GM21786 (cell line): ENCODE measurements around the gene DDX52.

Source experiments
- ATAC-seq: cut with Tn5 transposase; IDR thresholded peaks from one replicate; pipeline ENCODE4 v1.9.1; 2021; ENCODE audit not compliant: unreplicated experiment

The DDX52 gene

GRCh38 chr17:37585066-37585465 lies 58.2 kb downstream of the DDX52 start:
- no peak for ATAC-seq

GRCh38 chr17:37576281-37576680 lies 67.0 kb downstream of the DDX52 start:
- no peak for ATAC-seq

GRCh38 chr17:37574427-37574826 lies 68.8 kb downstream of the DDX52 start:
- no peak for ATAC-seq

GRCh38 chr17:37571674-37572073 lies 71.6 kb downstream of the DDX52 start:
- no peak for ATAC-seq

- no peak for ATAC-seq
These were observed 72.6 kb downstream of the DDX52 start for GRCh38 chr17:37570527-37571093.

GRCh38 chr17:37568350-37569053 lies 74.7 kb downstream of the DDX52 start:
- ATAC-seq: no peak

- no peak for ATAC-seq
These were observed 75.7 kb downstream of the DDX52 start for GRCh38 chr17:37567538-37567937.

- ATAC-seq: no peak
These were observed 76.1 kb downstream of the DDX52 start for GRCh38 chr17:37567137-37567536.

GRCh38 chr17:37564252-37564651 lies 79.0 kb downstream of the DDX52 start:
- ATAC-seq: no peak

- no peak for ATAC-seq
These were observed 81.1 kb downstream of the DDX52 start for GRCh38 chr17:37562016-37562745.
